C4-2B (cell line): Measurements from ENCODE around the gene GRIK4.

Experiments
- ZFX ChIP-seq: fragments of 450-650 bp; IDR thresholded peaks from 2 replicates; pipeline ENCODE4 v1.6.1; 2017
- TF ChIP-seq, protein P1 (sequence below): fragments of 450-650 bp; conservative IDR thresholded peaks from 2 replicates; pipeline ENCODE4 v1.5.1; 2017; ENCODE audit warnings: mild to moderate bottlenecking

DNA sequence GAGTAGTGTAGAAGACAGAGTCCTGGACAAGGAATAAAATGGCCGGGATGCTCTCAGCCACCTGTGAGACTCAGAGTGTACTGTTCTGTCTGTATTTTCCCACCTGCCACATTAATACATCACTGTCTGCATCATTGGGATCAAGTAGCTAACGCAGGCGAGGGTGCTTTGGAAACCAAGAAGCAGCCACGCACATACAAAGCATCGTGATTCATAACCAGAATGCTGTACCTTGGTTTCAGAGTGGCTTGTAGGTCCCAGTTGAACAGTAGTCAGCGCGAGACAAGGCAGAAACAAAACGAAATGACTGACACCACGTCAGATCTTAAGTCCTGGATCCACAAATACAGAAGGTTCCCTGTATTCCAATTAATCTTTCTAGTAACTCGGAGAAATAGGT is 198.3 kb downstream of the GRIK4 start:
- TF ChIP-seq, protein P1, sequence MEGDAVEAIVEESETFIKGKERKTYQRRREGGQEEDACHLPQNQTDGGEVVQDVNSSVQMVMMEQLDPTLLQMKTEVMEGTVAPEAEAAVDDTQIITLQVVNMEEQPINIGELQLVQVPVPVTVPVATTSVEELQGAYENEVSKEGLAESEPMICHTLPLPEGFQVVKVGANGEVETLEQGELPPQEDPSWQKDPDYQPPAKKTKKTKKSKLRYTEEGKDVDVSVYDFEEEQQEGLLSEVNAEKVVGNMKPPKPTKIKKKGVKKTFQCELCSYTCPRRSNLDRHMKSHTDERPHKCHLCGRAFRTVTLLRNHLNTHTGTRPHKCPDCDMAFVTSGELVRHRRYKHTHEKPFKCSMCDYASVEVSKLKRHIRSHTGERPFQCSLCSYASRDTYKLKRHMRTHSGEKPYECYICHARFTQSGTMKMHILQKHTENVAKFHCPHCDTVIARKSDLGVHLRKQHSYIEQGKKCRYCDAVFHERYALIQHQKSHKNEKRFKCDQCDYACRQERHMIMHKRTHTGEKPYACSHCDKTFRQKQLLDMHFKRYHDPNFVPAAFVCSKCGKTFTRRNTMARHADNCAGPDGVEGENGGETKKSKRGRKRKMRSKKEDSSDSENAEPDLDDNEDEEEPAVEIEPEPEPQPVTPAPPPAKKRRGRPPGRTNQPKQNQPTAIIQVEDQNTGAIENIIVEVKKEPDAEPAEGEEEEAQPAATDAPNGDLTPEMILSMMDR, result no peak
- TF ChIP-seq ZFX, result no peak
